ENCODE results near the gene HPCAL1.

- TF ChIP-seq CTCF (IDR thresholded peaks at IDR 0.05) (no peak), POLR2A (IDR thresholded peaks at IDR 0.05) (no peak)
Measured at GRCh38 chr2:10255189-10256030, 47.3 kb upstream of the HPCAL1 start.
